Measurements from ENCODE around the gene E2F7.

The E2F7 gene

DNA sequence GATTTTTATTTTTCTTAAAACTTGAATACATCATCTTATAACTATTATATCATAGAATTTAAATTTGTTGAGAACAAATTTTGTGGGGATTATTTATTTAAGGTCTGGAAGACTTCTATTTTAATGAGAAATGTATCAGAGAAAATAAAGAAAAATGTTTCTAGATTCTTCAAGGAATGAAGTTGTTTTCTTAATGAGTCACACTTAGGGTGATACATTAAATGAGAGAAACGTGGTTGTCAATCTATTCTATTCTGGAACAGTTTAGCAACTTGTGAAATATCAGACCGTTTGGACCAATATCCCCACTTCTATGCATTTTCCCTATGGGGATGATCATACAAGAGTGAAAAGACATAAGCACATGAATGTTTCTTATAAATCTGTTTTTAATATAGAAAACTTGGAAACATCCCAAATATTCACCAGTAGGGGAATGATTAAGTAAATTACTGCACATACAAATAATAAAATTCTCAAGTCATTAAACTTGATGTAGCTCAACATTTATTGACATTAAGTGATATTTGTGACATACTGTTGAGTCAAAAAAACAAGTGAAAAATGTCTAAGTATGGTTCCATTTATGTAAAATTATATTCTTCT is 88.5 kb downstream of the E2F7 start:
- no peak for TF ChIP-seq USF1 (IDR thresholded peaks at IDR 0.05)
- TF ChIP-seq TCF12 (IDR thresholded peaks at IDR 0.05; ENCODE audit: low read depth) = no peak
- TF ChIP-seq FOXM1 (IDR thresholded peaks at IDR 0.05; ENCODE audit: borderline replicate concordance, low read depth) = no peak
- no peak for TF ChIP-seq CEBPB (IDR thresholded peaks at IDR 0.05)
- TF ChIP-seq TAF1 (IDR thresholded peaks at IDR 0.05; ENCODE audit: low read depth) = no peak
- no peak for TF ChIP-seq CREB1 (IDR thresholded peaks at IDR 0.05; ENCODE audit: low read depth)
- no peak for TF ChIP-seq MAX (IDR thresholded peaks at IDR 0.05)
- TF ChIP-seq EP300 (IDR thresholded peaks at IDR 0.05; ENCODE audit: borderline replicate concordance) = no peak
- no peak for TF ChIP-seq RAD21 (IDR thresholded peaks at IDR 0.05; ENCODE audit: low read depth)
- TF ChIP-seq TEAD4 (IDR thresholded peaks at IDR 0.05) = no peak
- no peak for TF ChIP-seq EGR1 (IDR thresholded peaks at IDR 0.05)
- no peak for TF ChIP-seq ZBTB7A (IDR thresholded peaks at IDR 0.05; ENCODE audit: low read depth)
- TF ChIP-seq YY1 (IDR thresholded peaks at IDR 0.05; ENCODE audit: low read depth) = no peak
- TF ChIP-seq NFIC (IDR thresholded peaks at IDR 0.05) = no peak

Data from Ishikawa (cell line).